Activated T-helper 1 cell treated with anti-CD3 and anti-CD28 coated beads, Interleukin-12 subunit alpha, Interleukin-12 subunit beta, Interleukin-2, Interleukin-4 antibody, amounts not matched to agents 30 ng/mL and 10 ng/mL and 1 ng/mL, durations not matched to agents 14 hours and 24 hours and 36 hours (primary cell): ENCODE measurements around the gene CSH1. TPM values are rescaled to one million over a fixed set of nuclear protein-coding genes. Genes with fewer than 3 reads are reported as not detected.
"Not testable (repeated sequence)": the region's sequence is repeated elsewhere in the genome, so short reads cannot be mapped to it uniquely, and the experiment has no call there.

Source experiments
- DNase-seq: peaks from one replicate; pipeline ENCODE4 v3.0.0; 2021; ENCODE audit warnings: low spot score
- H3K27ac Mint-ChIP-seq: one replicate; pipeline ENCODE4 v1.8.0; 2021; ENCODE audit warnings: mild to moderate bottlenecking, mixed read lengths
- H3K27me3 Mint-ChIP-seq: one replicate; pipeline ENCODE4 v1.8.0; 2022; ENCODE audit warnings: mild to moderate bottlenecking, moderate library complexity, mixed read lengths; ENCODE audit not compliant: insufficient read depth
- H3K36me3 Mint-ChIP-seq: one replicate; pipeline ENCODE4 v1.8.0; 2021; ENCODE audit warnings: low read depth, mixed read lengths
- H3K4me1 Mint-ChIP-seq: one replicate; pipeline ENCODE4 v1.8.0; 2021; ENCODE audit warnings: low read depth, mixed read lengths
- H3K4me3 Mint-ChIP-seq: one replicate; pipeline ENCODE4 v1.8.0; 2021; ENCODE audit warnings: mild to moderate bottlenecking, moderate library complexity, mixed read lengths
- H3K9me3 Mint-ChIP-seq: one replicate; pipeline ENCODE4 v1.8.0; 2021; ENCODE audit warnings: mixed read lengths
- intact Hi-C: fragments of 100-400 bp; cut with micrococcal nuclease; formaldehyde crosslinking; loops from one replicate; pipeline ENCODE4 v1.15.1; 2024
- total RNA-seq: library from RNA; stranded (reverse); gene quantifications from 2 replicates; pipeline ENCODE4 v1.2.3, GENCODE V29; 2022

CSH1 gene
- total RNA-seq, 1 donor from 2014 or later: not detected

DNA sequence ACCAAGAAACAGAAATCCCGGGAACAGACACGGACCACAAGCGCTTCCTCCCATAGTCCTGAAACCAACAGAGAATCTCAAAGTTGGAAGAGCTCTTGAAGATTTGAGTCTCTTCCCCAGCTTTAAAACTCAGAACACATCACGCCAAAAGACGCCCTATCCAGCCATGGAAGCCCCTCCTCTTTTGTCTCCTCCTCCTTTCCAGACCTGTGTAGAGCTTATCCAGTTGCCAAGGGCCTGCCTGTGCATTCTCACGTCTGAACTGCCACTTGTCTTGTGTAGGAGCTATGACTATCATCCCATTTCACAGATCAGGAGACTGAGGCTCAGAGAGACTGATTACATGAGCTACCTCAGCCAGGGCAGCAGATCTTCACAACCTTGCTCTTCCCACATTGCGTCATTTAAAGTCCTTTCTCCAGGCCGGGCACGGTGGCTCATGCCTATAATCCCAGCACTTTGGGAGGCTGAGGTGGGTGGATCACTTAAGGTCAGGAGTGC lies 13.7 kb downstream of the CSH1 start:
- H3K9me3 Mint-ChIP-seq, DNase-seq, H3K27ac Mint-ChIP-seq, H3K36me3 Mint-ChIP-seq, intact Hi-C loops, H3K4me3 Mint-ChIP-seq, H3K4me1 Mint-ChIP-seq: not testable (repeated sequence)
- peaks cover 11% of the 10 kb centered on the region for H3K27me3 Mint-ChIP-seq

DNA sequence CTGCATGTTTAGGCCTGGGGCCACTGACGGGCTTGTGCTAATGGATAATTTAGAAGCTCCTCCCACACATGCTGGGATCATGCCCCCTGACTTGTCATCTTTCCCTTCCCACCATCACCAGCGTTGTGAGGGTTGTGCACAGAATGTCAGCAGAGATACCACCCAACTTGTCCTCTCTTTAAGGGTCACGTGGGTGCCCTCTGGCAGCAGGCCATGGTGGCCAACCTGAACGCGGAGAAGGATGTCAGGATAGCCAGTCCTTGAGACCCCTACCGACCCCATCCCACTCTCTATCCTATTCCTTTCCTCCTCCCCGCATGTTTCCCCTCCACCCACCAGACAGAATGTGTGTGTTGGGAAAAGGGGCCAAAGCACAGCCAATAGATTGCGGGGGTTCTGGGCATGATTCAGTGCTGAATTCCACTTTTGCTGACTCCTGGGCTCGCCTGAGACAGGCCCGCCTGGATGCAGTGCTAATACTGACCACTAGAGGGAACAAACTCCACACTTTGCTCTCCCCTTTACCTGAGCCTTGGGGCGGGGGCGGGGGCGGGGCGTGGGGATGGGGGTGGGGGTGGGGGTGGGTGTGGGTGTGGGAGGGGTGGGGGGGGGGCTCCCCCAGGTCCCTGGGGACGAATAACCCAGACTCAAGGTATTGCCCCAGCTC lies 14.3 kb downstream of the CSH1 start, which contains the start of gene GH2:
Gene GH2, minus strand, starts transcription at position 10 of the 667 bp plus-strand sequence. CDS start 143 bp downstream, outside the sequence.
- Mint-ChIP-seq H3K9me3 (no peaks in the 10 kb centered on the region), H3K4me1 (peaks cover 5% of the 10 kb centered on the region), H3K27ac (no peak within 1 kb of the TSS), H3K27me3 (peaks cover 11% of the 10 kb centered on the region), H3K36me3 (no peaks in the 10 kb centered on the region), H3K4me3 (no peak within 1 kb of the TSS)
- intact Hi-C loops: no loop called here
- DNase-seq: peak; percentile 47

DNA sequence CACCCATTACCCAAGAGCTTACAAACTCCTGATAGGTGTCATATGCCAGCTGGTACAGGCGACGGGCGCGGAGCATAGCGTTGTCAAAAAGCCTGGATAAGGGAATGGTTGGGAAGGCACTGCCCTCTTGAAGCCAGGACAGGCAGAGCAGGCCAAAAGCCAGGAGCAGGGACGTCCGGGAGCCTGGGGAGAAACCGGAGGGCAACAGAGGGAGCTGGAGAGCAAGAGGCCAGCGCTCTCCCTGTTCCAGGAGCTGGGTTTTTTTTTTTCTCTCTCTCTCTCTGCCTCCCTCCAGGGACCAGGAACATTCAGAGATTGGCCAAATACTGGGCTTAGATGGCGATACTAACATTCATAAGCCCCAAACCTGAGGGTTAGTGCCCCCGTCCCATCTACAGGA lies 15.0 kb downstream of the CSH1 start:
- H3K27ac Mint-ChIP-seq, H3K4me3 Mint-ChIP-seq, H3K36me3 Mint-ChIP-seq, intact Hi-C loops, H3K9me3 Mint-ChIP-seq, DNase-seq, H3K4me1 Mint-ChIP-seq: not testable (repeated sequence)
- peaks cover 11% of the 10 kb centered on the region for H3K27me3 Mint-ChIP-seq

DNA sequence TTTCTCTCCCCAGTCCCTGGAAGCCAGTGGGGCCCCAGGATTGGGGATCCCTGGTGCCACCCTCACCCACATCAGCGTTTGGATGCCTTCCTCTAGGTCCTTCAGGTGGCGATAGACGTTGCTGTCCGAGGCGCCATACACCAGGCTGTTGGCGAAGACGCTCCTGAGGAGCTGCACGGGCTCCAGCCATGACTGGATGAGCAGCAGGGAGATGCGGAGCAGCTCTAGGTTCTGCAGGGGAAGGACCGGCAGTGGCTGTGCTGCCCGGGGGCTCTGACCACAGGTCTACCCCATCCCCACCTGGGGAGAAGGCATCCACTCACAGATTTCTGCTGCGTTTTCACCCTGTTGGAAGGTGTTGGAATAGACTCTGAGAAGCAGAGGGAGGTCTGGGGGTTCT lies 15.7 kb downstream of the CSH1 start:
- Mint-ChIP-seq H3K9me3 (no peaks in the 10 kb centered on the region), H3K4me1 (peaks cover 5% of the 10 kb centered on the region), H3K27me3 (peaks cover 11% of the 10 kb centered on the region), H3K36me3 (no peaks in the 10 kb centered on the region), H3K4me3 (no peak overlapping the region), H3K27ac (no peak overlapping the region)
- intact Hi-C loops: no loop called here
- no peak for DNase-seq

DNA sequence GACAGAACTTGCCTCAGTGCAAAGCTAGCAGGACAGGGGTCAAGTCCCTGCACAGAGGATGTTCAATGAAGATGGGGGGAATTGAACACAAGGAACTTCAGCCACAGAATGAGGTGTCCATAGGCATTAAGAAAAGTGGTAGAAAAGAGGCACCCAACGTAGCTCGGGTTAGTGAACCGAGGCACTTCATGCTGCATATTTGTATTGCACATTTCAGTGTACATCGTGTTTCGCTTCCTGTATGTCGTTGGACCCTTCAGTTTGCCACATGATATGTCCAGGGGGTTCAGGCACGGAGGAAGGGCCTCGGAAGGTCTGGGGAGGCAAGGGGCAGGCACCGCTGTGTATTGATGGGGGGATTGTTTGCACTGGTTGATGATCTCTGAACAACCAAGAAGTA lies 18.0 kb downstream of the CSH1 start:
- DNase-seq, H3K36me3 Mint-ChIP-seq, H3K27ac Mint-ChIP-seq, H3K9me3 Mint-ChIP-seq, H3K4me3 Mint-ChIP-seq, intact Hi-C loops, H3K4me1 Mint-ChIP-seq: not testable (repeated sequence)
- peaks cover 15% of the 10 kb centered on the region for H3K27me3 Mint-ChIP-seq

DNA sequence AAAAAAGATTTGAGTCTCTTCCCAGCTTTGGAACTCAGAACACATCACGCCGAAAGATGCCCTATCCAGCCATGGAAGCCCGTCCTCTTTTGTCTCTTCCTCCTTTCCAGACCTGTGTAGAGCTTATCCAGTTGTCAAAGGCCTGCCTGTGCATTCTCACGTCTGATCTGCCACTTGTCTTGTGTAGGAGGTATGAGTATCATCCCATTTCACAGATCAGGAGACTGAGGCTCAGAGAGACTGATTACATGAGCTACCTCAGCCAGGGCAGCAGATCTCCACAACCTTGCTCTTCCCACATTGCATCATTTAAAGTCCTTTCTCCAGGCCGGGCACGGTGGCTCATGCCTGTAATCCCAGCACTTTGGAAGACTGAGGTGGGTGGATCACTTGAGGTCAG lies 21.7 kb downstream of the CSH1 start:
- H3K9me3 Mint-ChIP-seq, H3K36me3 Mint-ChIP-seq, H3K4me3 Mint-ChIP-seq, H3K4me1 Mint-ChIP-seq, intact Hi-C loops, DNase-seq, H3K27ac Mint-ChIP-seq: not testable (repeated sequence)
- peaks cover 23% of the 10 kb centered on the region for H3K27me3 Mint-ChIP-seq

DNA sequence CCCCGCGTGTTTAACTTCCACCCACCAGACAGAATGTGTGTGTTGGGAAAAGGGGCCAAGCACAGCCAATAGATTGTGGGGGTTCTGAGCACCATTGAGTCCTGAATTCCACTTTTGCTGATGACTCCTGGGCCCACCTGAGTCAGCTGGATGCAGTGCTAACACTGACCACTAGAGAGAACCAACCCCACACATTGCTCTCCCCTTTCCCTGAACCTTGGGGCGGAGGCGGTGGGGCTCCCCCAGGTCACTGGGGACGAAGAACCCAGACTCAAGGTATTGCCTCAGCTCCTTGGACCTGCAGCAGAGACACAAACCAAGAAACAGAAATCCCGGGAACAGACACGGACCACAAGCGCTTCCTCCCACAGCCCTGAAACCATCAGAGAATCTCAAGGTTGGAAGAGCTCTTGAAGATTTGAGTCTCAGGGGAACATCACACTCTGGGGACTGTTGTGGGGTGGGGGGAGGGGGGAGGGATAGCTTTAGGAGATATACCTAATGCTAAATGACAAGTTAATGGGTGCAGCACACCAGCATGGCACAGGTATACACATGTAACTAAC lies 22.2 kb downstream of the CSH1 start:
- H3K27ac Mint-ChIP-seq, H3K4me3 Mint-ChIP-seq, H3K4me1 Mint-ChIP-seq, H3K9me3 Mint-ChIP-seq, H3K36me3 Mint-ChIP-seq, DNase-seq, intact Hi-C loops: not testable (repeated sequence)
- peaks cover 22% of the 10 kb centered on the region for H3K27me3 Mint-ChIP-seq

DNA sequence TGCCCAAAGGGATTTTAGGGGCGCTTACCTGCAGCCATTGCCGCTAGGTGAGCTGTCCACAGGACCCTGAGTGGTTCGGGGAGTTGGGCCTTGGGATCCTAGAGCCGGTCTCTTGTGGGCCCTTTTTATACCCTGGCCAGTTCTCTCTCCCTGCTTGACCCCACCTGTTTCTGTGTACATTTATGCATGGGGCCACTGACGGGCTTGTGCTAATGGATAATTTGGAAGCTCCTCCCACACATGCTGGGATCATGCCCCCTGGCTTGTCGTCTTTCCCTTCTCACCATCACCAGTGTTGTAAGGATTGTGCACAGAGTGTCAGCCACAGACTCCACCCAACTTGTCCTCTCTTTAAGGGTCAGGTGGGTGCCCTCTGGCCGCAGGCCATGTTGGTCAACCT lies 22.8 kb downstream of the CSH1 start, which contains the start of gene CSH2:
Gene CSH2, minus strand, starts transcription at position 101 of the 400 bp plus-strand sequence. Its CDS starts 63 bp downstream, at position 38.
- H3K36me3 Mint-ChIP-seq, H3K4me1 Mint-ChIP-seq, intact Hi-C loops: not testable (repeated sequence)

DNA sequence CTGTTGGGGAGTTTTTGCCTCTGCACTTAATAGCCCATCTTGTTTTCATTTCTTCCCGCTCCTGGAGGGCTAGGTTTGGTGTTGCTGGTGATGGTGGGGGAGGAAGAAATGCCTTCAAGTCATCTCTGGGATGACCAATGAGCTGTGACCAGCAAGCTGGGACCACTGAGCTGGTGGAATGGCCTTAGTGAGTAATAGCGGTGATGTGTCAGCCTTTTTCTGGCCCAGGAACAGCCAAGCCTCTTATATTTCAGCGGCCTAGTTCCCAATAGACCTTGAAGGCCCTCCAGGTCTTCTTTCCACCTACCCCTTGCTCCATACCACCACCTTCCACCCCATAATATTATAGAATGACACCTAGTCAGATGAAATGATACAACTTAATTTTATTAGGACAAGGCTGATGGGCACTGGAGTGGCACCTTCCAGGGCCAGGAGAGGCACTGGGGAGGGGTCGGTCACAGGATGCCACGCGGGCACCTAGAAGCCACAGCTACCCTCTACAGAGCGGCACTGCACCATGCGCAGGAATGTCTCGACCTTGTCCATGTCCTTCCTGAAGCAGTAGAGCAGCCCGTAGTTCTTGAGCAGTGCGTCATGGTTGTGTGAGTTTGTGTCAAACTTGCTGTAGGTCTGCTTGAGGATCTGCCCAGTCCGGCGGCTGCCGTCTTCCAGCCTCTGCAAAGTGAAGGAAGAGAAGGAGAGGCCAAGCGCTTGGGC lies 24.6 kb downstream of the CSH1 start:
- H3K4me1 Mint-ChIP-seq, intact Hi-C loops, H3K9me3 Mint-ChIP-seq, H3K36me3 Mint-ChIP-seq, H3K27ac Mint-ChIP-seq, H3K4me3 Mint-ChIP-seq, DNase-seq: not testable (repeated sequence)
- peaks cover 16% of the 10 kb centered on the region for H3K27me3 Mint-ChIP-seq

More for the DNA sequence above, 22.8 kb downstream of the CSH1 start, which contains the start of gene CSH2:
- not testable (repeated sequence) for H3K27ac Mint-ChIP-seq, H3K4me3 Mint-ChIP-seq, DNase-seq, H3K9me3 Mint-ChIP-seq
- H3K27me3 Mint-ChIP-seq: peaks cover 22% of the 10 kb centered on the region

DNA sequence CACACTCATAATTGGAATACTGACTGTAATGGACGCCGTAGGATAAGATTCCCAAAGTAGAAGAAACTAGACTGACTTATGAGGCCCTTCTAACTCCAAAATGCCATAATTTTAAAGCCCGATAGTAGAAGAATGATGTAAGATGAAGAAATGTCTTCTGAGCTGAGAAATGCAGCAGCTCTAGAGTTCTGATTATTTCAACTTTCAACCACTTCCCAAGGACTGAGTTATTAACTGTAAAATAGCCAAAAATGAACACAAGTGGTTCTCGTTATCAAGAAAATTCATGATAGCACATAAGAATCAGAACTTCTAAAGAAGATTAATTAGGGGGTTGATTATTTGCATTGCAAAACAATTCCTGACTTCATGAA lies 26.1 kb downstream of the CSH1 start:
- intact Hi-C loops, DNase-seq, H3K36me3 Mint-ChIP-seq, H3K9me3 Mint-ChIP-seq, H3K4me3 Mint-ChIP-seq, H3K27ac Mint-ChIP-seq, H3K4me1 Mint-ChIP-seq: not testable (repeated sequence)
- H3K27me3 Mint-ChIP-seq: peaks cover 16% of the 10 kb centered on the region

DNA sequence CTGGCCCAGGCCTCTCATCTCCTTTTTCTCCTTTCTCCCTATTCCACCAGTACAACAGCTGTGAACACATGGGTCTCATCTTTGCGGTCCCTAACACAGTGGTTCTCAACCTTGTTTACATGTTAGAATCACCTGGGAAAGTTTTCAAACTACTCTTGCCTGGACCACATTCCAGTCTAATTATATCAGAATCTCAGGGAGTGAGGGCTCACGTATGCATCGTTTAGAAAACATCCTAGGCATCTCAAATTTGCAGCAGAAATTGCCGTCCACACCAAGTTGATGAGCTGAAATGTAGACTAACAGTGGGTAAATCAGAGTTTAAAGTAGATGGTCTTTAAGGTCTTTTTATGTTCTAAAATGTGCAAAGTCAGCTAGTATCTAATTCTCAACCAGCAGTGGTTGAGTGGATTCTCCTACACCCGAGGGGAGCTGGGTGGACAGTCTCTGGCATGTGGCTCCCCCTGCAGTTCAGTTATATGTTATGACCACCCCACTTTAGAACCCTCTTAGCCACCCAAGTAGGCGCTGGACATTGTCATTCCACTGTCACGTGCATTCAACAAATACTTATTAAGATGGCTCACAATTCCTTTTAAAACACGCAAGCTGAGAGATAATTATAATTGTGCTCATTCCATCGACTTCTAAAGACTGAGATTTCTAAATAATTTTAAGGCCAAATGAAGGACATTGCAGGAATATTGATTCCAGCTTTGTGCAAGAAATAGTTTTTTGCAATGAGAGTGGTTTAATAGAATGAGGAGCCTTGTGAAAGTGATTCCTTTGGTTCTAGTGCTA lies 26.7 kb downstream of the CSH1 start:
- intact Hi-C loops: not testable (repeated sequence)

DNA sequence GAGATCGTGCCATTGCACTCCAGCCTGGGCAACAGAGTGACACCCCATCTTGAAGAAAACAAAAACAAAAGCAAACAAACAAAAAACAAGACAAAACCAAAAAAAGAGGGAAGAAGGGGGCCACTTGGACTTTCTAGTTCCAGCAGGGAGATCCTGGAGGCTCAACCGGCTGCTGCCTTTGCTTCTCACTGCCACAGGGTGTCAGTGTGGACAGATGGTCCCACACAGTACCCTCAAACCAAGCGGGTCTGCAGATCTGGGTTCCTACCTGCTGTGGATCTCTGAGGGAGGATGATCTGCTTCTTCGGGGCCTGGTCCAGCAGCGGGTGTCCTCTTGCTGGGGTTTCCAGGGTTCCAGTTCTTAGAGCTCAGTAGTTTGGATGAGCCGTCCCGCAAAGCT lies 29.7 kb downstream of the CSH1 start:
- intact Hi-C loops, H3K9me3 Mint-ChIP-seq, DNase-seq, H3K4me3 Mint-ChIP-seq, H3K36me3 Mint-ChIP-seq, H3K27ac Mint-ChIP-seq, H3K4me1 Mint-ChIP-seq: not testable (repeated sequence)
- H3K27me3 Mint-ChIP-seq: peaks cover 19% of the 10 kb centered on the region

More for the DNA sequence above, 26.7 kb downstream of the CSH1 start:
- peaks cover 15% of the 10 kb centered on the region for H3K27me3 Mint-ChIP-seq
- not testable (repeated sequence) for H3K4me3 Mint-ChIP-seq, H3K27ac Mint-ChIP-seq, H3K4me1 Mint-ChIP-seq, H3K36me3 Mint-ChIP-seq, DNase-seq, H3K9me3 Mint-ChIP-seq
